Erythroblast (primary cell): ENCODE measurements around the gene CARM1.

Source experiments
- GATA1 ChIP-seq: IDR thresholded peaks from 2 replicates; pipeline ENCODE4 v1.6.1; 2011; ENCODE audit warnings: low read depth, mild to moderate bottlenecking, control low read depth, low read length, moderate library complexity
- POLR2A ChIP-seq: IDR thresholded peaks from 2 replicates; pipeline ENCODE4 v1.6.1; 2011; ENCODE audit warnings: mild to moderate bottlenecking, low read length

- no peak for TF ChIP-seq POLR2A
- TF ChIP-seq GATA1: no peak
These were observed 20.9 kb downstream of the CARM1 start for GRCh38 chr19:10892256-10892655.
